ENCODE data around the gene RNF213. TPM values are rescaled to one million over a fixed set of nuclear protein-coding genes. Genes with fewer than 3 reads are reported as not detected.

The RNF213 gene
- total RNA-seq, result 28.7 and 40.7 TPM in 2 replicates

GRCh38 chr17:80260791-80261158 is at the start of gene RNF213:
TSS of gene RNF213 (plus strand) at chr17:80260852. CDS start at chr17:80263682, 2,830 bp downstream.

GRCh38 chr17:80220054-80220735 is 40.5 kb upstream of the RNF213 start, which contains the start of the genes SGSH and SLC26A11:
TSS of gene SGSH (minus strand) at chr17:80220333. CDS start at chr17:80220313, 20 bp downstream.
TSS of gene SLC26A11 (plus strand) at chr17:80220427. CDS start at chr17:80221561, 1,134 bp downstream.

GRCh38 chr17:80414803-80415625 is 154.4 kb downstream of the RNF213 start, which contains the start of gene ENDOV:
TSS of gene ENDOV (plus strand) at chr17:80415167. CDS start at chr17:80415195, 28 bp downstream.

Other genes with a start within 250 kb of the RNF213 start
- gene TBC1D16, start 225.0 kb upstream of the RNF213 start, total RNA-seq, result 39.9 and 44.1 TPM in 2 replicates
- gene CCDC40, start 224.2 kb upstream of the RNF213 start, total RNA-seq, result 0.18 and 1.5 TPM in 2 replicates
- 83.4 and 90.3 TPM in 2 replicates for gene GAA, start 159.3 kb upstream of the RNF213 start, total RNA-seq
- 78.2 and 85.5 TPM in 2 replicates for gene EIF4A3, start 113.7 kb upstream of the RNF213 start, total RNA-seq
- gene CARD14, start 90.8 kb upstream of the RNF213 start, total RNA-seq, result not detected in 2 replicates
- gene SGSH, start 40.5 kb upstream of the RNF213 start, total RNA-seq, result 10.3 and 21.7 TPM in 2 replicates
- 10.7 and 14.4 TPM in 2 replicates for gene SLC26A11, start 40.4 kb upstream of the RNF213 start, total RNA-seq
- 19.4 and 32.9 TPM in 2 replicates for gene ENDOV, start 154.3 kb downstream of the RNF213 start, total RNA-seq
- 0.81 TPM in 1 of 2 replicates, not detected in the other for gene NPTX1, start 215.8 kb downstream of the RNF213 start, total RNA-seq

All from cardiac atrium fibroblast (primary cell).